Measurements from ENCODE around the gene BICC1.
"Not testable (repeated sequence)": the region's sequence is repeated elsewhere in the genome, so short reads cannot be mapped to it uniquely, and the experiment has no call there.

Gene BICC1

GRCh38 chr10:58565271-58565670 is 52.6 kb downstream of the BICC1 start:
- DNase-seq (ENCODE audit: low read depth): no peak

GRCh38 chr10:58567652-58568051 is 55.0 kb downstream of the BICC1 start:
- DNase-seq (ENCODE audit: low read depth): no peak

GRCh38 chr10:58568428-58568935 is 55.8 kb downstream of the BICC1 start:
- DNase-seq (ENCODE audit: low read depth): no peak

GRCh38 chr10:58570307-58570723 is 57.6 kb downstream of the BICC1 start:
- DNase-seq (ENCODE audit: low read depth): no peak

GRCh38 chr10:58570979-58571378 is 58.3 kb downstream of the BICC1 start:
- DNase-seq (ENCODE audit: low read depth): no peak

GRCh38 chr10:58573144-58573543 is 60.5 kb downstream of the BICC1 start:
- no peak for DNase-seq (ENCODE audit: low read depth)

GRCh38 chr10:58574058-58574457 is 61.4 kb downstream of the BICC1 start:
- no peak for DNase-seq (ENCODE audit: low read depth)

GRCh38 chr10:58575491-58575890 is 62.8 kb downstream of the BICC1 start:
- no peak for DNase-seq (ENCODE audit: low read depth)

- no peak for DNase-seq (ENCODE audit: low read depth)
Measured at GRCh38 chr10:58576751-58577436, 64.2 kb downstream of the BICC1 start.

GRCh38 chr10:58577437-58577777 is 64.7 kb downstream of the BICC1 start:
- DNase-seq (ENCODE audit: low read depth): no peak

GRCh38 chr10:58578366-58578765 is 65.7 kb downstream of the BICC1 start:
- no peak for DNase-seq (ENCODE audit: low read depth)

- DNase-seq (ENCODE audit: low read depth): no peak
Measured at GRCh38 chr10:58579011-58579655, 66.5 kb downstream of the BICC1 start.

GRCh38 chr10:58582045-58582444 is 69.4 kb downstream of the BICC1 start:
- no peak for DNase-seq (ENCODE audit: low read depth)

- no peak for DNase-seq (ENCODE audit: low read depth)
Measured at GRCh38 chr10:58585435-58585834, 72.8 kb downstream of the BICC1 start.

GRCh38 chr10:58586282-58587245 is 73.9 kb downstream of the BICC1 start:
- no peak for DNase-seq (ENCODE audit: low read depth)

- DNase-seq (ENCODE audit: low read depth): no peak
Measured at GRCh38 chr10:58587676-58588075, 75.0 kb downstream of the BICC1 start.

- no peak for DNase-seq (ENCODE audit: low read depth)
Measured at GRCh38 chr10:58588673-58589265, 76.1 kb downstream of the BICC1 start.

- no peak for DNase-seq (ENCODE audit: low read depth)
Measured at GRCh38 chr10:58590152-58590840, 77.6 kb downstream of the BICC1 start.

- no peak for DNase-seq (ENCODE audit: low read depth)
Measured at GRCh38 chr10:58590924-58591323, 78.3 kb downstream of the BICC1 start.

GRCh38 chr10:58593008-58593407 is 80.3 kb downstream of the BICC1 start:
- DNase-seq (ENCODE audit: low read depth): no peak

GRCh38 chr10:58597211-58597610 is 84.5 kb downstream of the BICC1 start:
- not testable (repeated sequence) for DNase-seq (ENCODE audit: low read depth)

Measured in stimulated activated CD8-positive, alpha-beta memory T cell treated with anti-CD3 and anti-CD28 coated beads, Interleukin-12 subunit alpha, Interleukin-12 subunit beta, amount 100 ng/mL, for 1 hour (primary cell).